HepG2 (cell line): ENCODE results near the gene TAS1R3. TPM values are rescaled to one million over a fixed set of nuclear protein-coding genes. Genes with fewer than 3 reads are reported as not detected.

Experiments used
- ATAC-seq: fragments of 200-7000 bp; cut with Tn5 transposase; 3 replicates; pipeline ENCODE4 v1.9.1; 2020; ENCODE audit warnings: mild to moderate bottlenecking, moderate library complexity
- BruUV-seq: library from RNA; stranded (reverse); fragments of 400-500 nt; replicated peaks from 2 replicates; lab custom pipeline; 2021; lab: Mats Ljungman, UMichigan
- CTCF ChIA-PET: fragments of 300-600 bp; formaldehyde crosslinking; extraction: SDS; loops from one replicate; lab custom pipeline; 2021; ENCODE audit warnings: low total read pairs, inconsistent platforms, low intra/inter-chr PET ratio; lab: Yijun Ruan, JAX
- POLR2A ChIA-PET: fragments of 350-600 bp; sonication (Branson Sonifier 250); formaldehyde crosslinking; loops from one replicate; lab custom pipeline; 2020; ENCODE audit warnings: antibody characterized with exemption, inconsistent platforms; lab: Yijun Ruan, JAX
- DNase-seq: peaks from one replicate; pipeline ENCODE4 v3.0.0-alpha.2; 2015; ENCODE audit warnings: low spot score
- FAIRE-seq: peaks from 3 replicates; lab custom pipeline; 2011; peaks lifted over from hg19 to GRCh38; lab: Jason Lieb, UNC
- H2AFZ ChIP-seq: one replicate; pipeline ENCODE4 v1.6.1; 2011; ENCODE audit warnings: low read length, inconsistent platforms
- H3K27ac ChIP-seq: fragments of 300-600 bp; 3 replicates; pipeline ENCODE4 v1.8.0; 2011; ENCODE audit warnings: mixed run types, mild to moderate bottlenecking, mixed read lengths, low read length, inconsistent platforms; ENCODE audit not compliant: insufficient read depth; ENCODE audit errors: extremely low read length
- H3K27me3 ChIP-seq, 2 experiments: fragments of 200-600 bp in 1 of 2; 2 replicates in 1 of 2; 3 replicates in 1 of 2; pipeline versions ENCODE4 v1.6.0 to v1.8.0; 2011; ENCODE audit warnings: low read length in 2 of 2, mild to moderate bottlenecking in 2 of 2, moderate library complexity in 2 of 2, inconsistent platforms in 1 of 2; ENCODE audit not compliant: insufficient read depth in 2 of 2, control insufficient read depth in 1 of 2
- H3K36me3 ChIP-seq, 2 experiments: fragments of 200-600 bp in 1 of 2; replicated peaks in 1 of 2; 2 replicates in 1 of 2; 3 replicates in 1 of 2; pipeline versions ENCODE4 v1.5.1 to v1.8.0; 2011; ENCODE audit warnings: low read length in 2 of 2, inconsistent platforms in 1 of 2; ENCODE audit not compliant: insufficient read depth in 2 of 2, control insufficient read depth in 1 of 2
- H3K4me1 ChIP-seq: 2 replicates; pipeline ENCODE4 v1.5.1; 2012; ENCODE audit warnings: low read length, inconsistent platforms; ENCODE audit not compliant: insufficient read depth
- H3K4me2 ChIP-seq: 2 replicates; pipeline ENCODE4 v1.6.0; 2011; ENCODE audit warnings: low read depth, low read length, inconsistent platforms
- H3K4me3 ChIP-seq, 3 experiments: fragments of 200-600 bp in 1 of 3; sonication (generic), shearing (Covaris generic) in 1 of 3; replicated peaks in 1 of 3; 2 replicates each; pipeline ENCODE4 v1.5.1; 2011 to 2016; ENCODE audit warnings: low read length in 3 of 3, inconsistent platforms in 2 of 3, low read depth in 2 of 3, mild to moderate bottlenecking in 2 of 3, control low read depth in 1 of 3, mixed read lengths in 1 of 3; ENCODE audit not compliant: insufficient read depth in 1 of 3
- H3K79me2 ChIP-seq: one replicate; pipeline ENCODE4 v1.6.1; 2011; ENCODE audit warnings: low read length, inconsistent platforms; ENCODE audit not compliant: insufficient read depth
- H3K9ac ChIP-seq: 2 replicates; pipeline ENCODE4 v1.6.0; 2011; ENCODE audit warnings: mild to moderate bottlenecking, low read depth, low read length, inconsistent platforms; ENCODE audit not compliant: insufficient read depth
- H3K9me3 ChIP-seq: 2 replicates; pipeline ENCODE4 v1.5.1; 2012; ENCODE audit warnings: mild to moderate bottlenecking, low read length
- H4K20me1 ChIP-seq: 2 replicates; pipeline ENCODE4 v1.6.0; 2011; ENCODE audit warnings: inconsistent platforms, mild to moderate bottlenecking, low read length, moderate library complexity; ENCODE audit not compliant: insufficient read depth
- HOXA3 ChIP-seq: sonication (generic); formaldehyde crosslinking; IDR thresholded peaks from 2 replicates; pipeline ENCODE4 v1.5.0; 2020; ENCODE audit warnings: missing genetic modification reagents
- PRPF4 ChIP-seq: fragments of 200-400 bp; formaldehyde crosslinking; IDR thresholded peaks from 2 replicates; pipeline ENCODE4 v1.6.1; 2016; ENCODE audit warnings: low read length, low read depth; ENCODE audit not compliant: poor library complexity, severe bottlenecking
- ZBTB1 ChIP-seq: sonication (generic); formaldehyde crosslinking; IDR thresholded peaks from 2 replicates; pipeline ENCODE4 v1.4.0; 2020; ENCODE audit warnings: missing genetic modification reagents, borderline replicate concordance
- ZBTB38 ChIP-seq: sonication (generic); formaldehyde crosslinking; IDR thresholded peaks from 2 replicates; pipeline ENCODE4 v1.5.1; 2020; ENCODE audit warnings: mild to moderate bottlenecking, missing genetic modification reagents
- ZNF263 ChIP-seq: sonication (generic); formaldehyde crosslinking; IDR thresholded peaks from 2 replicates; pipeline ENCODE4 v1.4.0; 2020; ENCODE audit warnings: missing genetic modification reagents
- WGBS: methylation state at CpG from one replicate; pipeline ENCODE4 v1.1.6; 2017; ENCODE audit warnings: low lambda C conversion rate; 5-methylcytosine and 5-hydroxymethylcytosine counted together
- in situ Hi-C: cut with HindIII; loops from 2 replicates; pipeline ENCODE4 v1.10.0; 2017; ENCODE audit warnings: low pct_unique_long_range_greater_than_20kb; ENCODE audit not compliant: extremely low pct_ligation_motif_present
- intact Hi-C: fragments of 100-400 bp; cut with micrococcal nuclease; formaldehyde crosslinking; loops from one replicate; pipeline ENCODE4 v1.10.0; 2022; ENCODE audit not compliant: unreplicated experiment
- polyA plus RNA-seq, 8 experiments: library from polyadenylated mRNA; depleted of rRNA in 3 of 8; stranded (reverse) in 7 of 8; unstranded in 1 of 8; fragments of >200 nt; fragmentation: Illumina TruSeq in 4 of 8; extraction: Trizol in 4 of 8; gene quantifications; 2 replicates each; pipeline versions ENCODE4 v1.2.1 to v1.2.3, GENCODE V29; 2011 to 2016; ENCODE audit warnings: low read depth in 4 of 8, missing spikeins in 1 of 8, mixed read lengths in 1 of 8; ENCODE audit not compliant: insufficient read depth in 1 of 8
- total RNA-seq, 5 experiments: library from RNA; depleted of rRNA; stranded (reverse); fragments of >200 nt; fragmentation: Illumina TruSeq; extraction: Trizol; gene quantifications; 2 replicates each; pipeline ENCODE4 v1.2.3, GENCODE V29; 2016; ENCODE audit warnings: low read depth in 1 of 5
- TF ChIP-seq, protein P1 (sequence below): sonication (generic); formaldehyde crosslinking; IDR thresholded peaks from 2 replicates; pipeline ENCODE4 v1.9.0; 2021; ENCODE audit warnings: missing genetic modification reagents, borderline replicate concordance
- TF ChIP-seq, protein P2 (sequence below): sonication (generic); formaldehyde crosslinking; IDR thresholded peaks from 2 replicates; pipeline ENCODE4 v1.5.1; 2020; ENCODE audit warnings: mild to moderate bottlenecking, missing genetic modification reagents, moderate library complexity
- TF ChIP-seq, protein P3 (sequence below): sonication (generic); formaldehyde crosslinking; IDR thresholded peaks from 2 replicates; pipeline ENCODE4 v1.4.0; 2020; ENCODE audit warnings: missing genetic modification reagents
- TF ChIP-seq, protein P4 (sequence below): sonication (generic); formaldehyde crosslinking; IDR thresholded peaks from 2 replicates; pipeline ENCODE4 v1.4.0; 2020; ENCODE audit warnings: missing genetic modification reagents, mild to moderate bottlenecking, borderline replicate concordance
- TF ChIP-seq, protein P5 (sequence below): sonication (generic); formaldehyde crosslinking; IDR thresholded peaks from 2 replicates; pipeline ENCODE4 v1.4.0; 2020; ENCODE audit warnings: missing genetic modification reagents

Gene TAS1R3
- total and polyA plus RNA-seq, 2 of the 13 experiments (the other 11 are each of a cell fraction or from before 2014, with no cell fraction given) = 0.13 to 0.15 TPM

DNA sequence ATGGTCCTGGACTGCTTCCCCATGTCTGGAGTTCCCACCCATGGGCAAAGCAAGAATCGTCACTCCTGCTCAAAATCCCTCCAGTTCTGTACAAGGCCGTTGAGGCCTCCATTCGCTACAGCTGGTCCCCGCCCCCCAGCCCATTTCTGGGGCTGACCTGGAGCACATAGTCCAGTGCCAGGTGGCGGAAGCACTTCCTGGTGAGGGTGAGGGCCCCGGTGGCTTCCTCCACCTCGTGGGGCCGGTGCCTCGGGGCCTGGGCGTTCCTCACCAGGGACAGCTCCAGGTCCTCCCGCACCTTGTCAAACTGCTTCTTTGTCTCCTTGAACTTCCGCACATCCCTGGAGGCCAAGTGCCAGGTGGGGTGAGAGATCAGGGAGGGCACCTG, 30.7 kb upstream of the TAS1R3 start:
- Histone ChIP-seq H2AFZ (no peak overlapping the region), H3K4me2 (no peak overlapping the region), H3K27me3 (no peaks in the 10 kb centered on the region; a peak in 1 of 5 replicates), H3K4me3 (no peak overlapping the region), H3K79me2 (peaks cover 2% of the 10 kb centered on the region), H3K27ac (no peak overlapping the region), H3K4me1 (peaks cover 19% of the 10 kb centered on the region), H3K9me3 (no peaks in the 10 kb centered on the region), H3K36me3 (no peaks in the 10 kb centered on the region), H3K9ac (no peak overlapping the region), H4K20me1 (no peaks in the 10 kb centered on the region)
- intact Hi-C loops (no loop called here), in situ Hi-C loops (no loop called here)
- ChIA-PET POLR2A (no interaction called here), CTCF (no interaction called here)
- TSS peak; percentile 44 for BruUV-seq
- WGBS = 87% methylated on average over 9 of the region's 12 CpGs
- DNase-seq (no peak), FAIRE-seq (no peak), ATAC-seq (no peak)
- TF ChIP-seq, protein P1, sequence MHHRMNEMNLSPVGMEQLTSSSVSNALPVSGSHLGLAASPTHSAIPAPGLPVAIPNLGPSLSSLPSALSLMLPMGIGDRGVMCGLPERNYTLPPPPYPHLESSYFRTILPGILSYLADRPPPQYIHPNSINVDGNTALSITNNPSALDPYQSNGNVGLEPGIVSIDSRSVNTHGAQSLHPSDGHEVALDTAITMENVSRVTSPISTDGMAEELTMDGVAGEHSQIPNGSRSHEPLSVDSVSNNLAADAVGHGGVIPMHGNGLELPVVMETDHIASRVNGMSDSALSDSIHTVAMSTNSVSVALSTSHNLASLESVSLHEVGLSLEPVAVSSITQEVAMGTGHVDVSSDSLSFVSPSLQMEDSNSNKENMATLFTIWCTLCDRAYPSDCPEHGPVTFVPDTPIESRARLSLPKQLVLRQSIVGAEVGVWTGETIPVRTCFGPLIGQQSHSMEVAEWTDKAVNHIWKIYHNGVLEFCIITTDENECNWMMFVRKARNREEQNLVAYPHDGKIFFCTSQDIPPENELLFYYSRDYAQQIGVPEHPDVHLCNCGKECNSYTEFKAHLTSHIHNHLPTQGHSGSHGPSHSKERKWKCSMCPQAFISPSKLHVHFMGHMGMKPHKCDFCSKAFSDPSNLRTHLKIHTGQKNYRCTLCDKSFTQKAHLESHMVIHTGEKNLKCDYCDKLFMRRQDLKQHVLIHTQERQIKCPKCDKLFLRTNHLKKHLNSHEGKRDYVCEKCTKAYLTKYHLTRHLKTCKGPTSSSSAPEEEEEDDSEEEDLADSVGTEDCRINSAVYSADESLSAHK = no peak
- TF ChIP-seq ZBTB38 (CRISPR knock-in tag) = 0 out of 2 replicates have a peak, but pooled peaks have one; percentile 67
- peak; percentile 44; the same call in 1 of the 2 replicates for TF ChIP-seq ZNF263 (CRISPR knock-in tag)
- TF ChIP-seq, protein P2, sequence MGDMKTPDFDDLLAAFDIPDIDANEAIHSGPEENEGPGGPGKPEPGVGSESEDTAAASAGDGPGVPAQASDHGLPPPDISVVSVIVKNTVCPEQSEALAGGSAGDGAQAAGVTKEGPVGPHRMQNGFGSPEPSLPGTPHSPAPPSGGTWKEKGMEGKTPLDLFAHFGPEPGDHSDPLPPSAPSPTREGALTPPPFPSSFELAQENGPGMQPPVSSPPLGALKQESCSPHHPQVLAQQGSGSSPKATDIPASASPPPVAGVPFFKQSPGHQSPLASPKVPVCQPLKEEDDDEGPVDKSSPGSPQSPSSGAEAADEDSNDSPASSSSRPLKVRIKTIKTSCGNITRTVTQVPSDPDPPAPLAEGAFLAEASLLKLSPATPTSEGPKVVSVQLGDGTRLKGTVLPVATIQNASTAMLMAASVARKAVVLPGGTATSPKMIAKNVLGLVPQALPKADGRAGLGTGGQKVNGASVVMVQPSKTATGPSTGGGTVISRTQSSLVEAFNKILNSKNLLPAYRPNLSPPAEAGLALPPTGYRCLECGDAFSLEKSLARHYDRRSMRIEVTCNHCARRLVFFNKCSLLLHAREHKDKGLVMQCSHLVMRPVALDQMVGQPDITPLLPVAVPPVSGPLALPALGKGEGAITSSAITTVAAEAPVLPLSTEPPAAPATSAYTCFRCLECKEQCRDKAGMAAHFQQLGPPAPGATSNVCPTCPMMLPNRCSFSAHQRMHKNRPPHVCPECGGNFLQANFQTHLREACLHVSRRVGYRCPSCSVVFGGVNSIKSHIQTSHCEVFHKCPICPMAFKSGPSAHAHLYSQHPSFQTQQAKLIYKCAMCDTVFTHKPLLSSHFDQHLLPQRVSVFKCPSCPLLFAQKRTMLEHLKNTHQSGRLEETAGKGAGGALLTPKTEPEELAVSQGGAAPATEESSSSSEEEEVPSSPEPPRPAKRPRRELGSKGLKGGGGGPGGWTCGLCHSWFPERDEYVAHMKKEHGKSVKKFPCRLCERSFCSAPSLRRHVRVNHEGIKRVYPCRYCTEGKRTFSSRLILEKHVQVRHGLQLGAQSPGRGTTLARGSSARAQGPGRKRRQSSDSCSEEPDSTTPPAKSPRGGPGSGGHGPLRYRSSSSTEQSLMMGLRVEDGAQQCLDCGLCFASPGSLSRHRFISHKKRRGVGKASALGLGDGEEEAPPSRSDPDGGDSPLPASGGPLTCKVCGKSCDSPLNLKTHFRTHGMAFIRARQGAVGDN (CRISPR knock-in tag) = peak; percentile 34; the same call in 1 of the 2 replicates
- TF ChIP-seq, protein P3, sequence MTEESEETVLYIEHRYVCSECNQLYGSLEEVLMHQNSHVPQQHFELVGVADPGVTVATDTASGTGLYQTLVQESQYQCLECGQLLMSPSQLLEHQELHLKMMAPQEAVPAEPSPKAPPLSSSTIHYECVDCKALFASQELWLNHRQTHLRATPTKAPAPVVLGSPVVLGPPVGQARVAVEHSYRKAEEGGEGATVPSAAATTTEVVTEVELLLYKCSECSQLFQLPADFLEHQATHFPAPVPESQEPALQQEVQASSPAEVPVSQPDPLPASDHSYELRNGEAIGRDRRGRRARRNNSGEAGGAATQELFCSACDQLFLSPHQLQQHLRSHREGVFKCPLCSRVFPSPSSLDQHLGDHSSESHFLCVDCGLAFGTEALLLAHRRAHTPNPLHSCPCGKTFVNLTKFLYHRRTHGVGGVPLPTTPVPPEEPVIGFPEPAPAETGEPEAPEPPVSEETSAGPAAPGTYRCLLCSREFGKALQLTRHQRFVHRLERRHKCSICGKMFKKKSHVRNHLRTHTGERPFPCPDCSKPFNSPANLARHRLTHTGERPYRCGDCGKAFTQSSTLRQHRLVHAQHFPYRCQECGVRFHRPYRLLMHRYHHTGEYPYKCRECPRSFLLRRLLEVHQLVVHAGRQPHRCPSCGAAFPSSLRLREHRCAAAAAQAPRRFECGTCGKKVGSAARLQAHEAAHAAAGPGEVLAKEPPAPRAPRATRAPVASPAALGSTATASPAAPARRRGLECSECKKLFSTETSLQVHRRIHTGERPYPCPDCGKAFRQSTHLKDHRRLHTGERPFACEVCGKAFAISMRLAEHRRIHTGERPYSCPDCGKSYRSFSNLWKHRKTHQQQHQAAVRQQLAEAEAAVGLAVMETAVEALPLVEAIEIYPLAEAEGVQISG = peak; percentile 13; the same call in 1 of the 2 replicates
- TF ChIP-seq HOXA3 (CRISPR knock-in tag) = 0 out of 2 replicates have a peak, but pooled peaks have one; percentile 1
- TF ChIP-seq PRPF4 = no peak
- TF ChIP-seq ZBTB1 (CRISPR knock-in tag) = no peak
- TF ChIP-seq, protein P4, sequence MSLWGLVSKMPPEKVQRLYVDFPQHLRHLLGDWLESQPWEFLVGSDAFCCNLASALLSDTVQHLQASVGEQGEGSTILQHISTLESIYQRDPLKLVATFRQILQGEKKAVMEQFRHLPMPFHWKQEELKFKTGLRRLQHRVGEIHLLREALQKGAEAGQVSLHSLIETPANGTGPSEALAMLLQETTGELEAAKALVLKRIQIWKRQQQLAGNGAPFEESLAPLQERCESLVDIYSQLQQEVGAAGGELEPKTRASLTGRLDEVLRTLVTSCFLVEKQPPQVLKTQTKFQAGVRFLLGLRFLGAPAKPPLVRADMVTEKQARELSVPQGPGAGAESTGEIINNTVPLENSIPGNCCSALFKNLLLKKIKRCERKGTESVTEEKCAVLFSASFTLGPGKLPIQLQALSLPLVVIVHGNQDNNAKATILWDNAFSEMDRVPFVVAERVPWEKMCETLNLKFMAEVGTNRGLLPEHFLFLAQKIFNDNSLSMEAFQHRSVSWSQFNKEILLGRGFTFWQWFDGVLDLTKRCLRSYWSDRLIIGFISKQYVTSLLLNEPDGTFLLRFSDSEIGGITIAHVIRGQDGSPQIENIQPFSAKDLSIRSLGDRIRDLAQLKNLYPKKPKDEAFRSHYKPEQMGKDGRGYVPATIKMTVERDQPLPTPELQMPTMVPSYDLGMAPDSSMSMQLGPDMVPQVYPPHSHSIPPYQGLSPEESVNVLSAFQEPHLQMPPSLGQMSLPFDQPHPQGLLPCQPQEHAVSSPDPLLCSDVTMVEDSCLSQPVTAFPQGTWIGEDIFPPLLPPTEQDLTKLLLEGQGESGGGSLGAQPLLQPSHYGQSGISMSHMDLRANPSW (CRISPR knock-in tag) = no peak
- TF ChIP-seq, protein P5, sequence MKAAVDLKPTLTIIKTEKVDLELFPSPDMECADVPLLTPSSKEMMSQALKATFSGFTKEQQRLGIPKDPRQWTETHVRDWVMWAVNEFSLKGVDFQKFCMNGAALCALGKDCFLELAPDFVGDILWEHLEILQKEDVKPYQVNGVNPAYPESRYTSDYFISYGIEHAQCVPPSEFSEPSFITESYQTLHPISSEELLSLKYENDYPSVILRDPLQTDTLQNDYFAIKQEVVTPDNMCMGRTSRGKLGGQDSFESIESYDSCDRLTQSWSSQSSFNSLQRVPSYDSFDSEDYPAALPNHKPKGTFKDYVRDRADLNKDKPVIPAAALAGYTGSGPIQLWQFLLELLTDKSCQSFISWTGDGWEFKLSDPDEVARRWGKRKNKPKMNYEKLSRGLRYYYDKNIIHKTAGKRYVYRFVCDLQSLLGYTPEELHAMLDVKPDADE (CRISPR knock-in tag) = no peak
